Prostate gland (tissue), 2 donors: ENCODE data around the gene EIF4G3. TPM values are rescaled to one million over a fixed set of nuclear protein-coding genes. Genes with fewer than 3 reads are reported as not detected.

Experiments used
- DNase-seq: peaks from one replicate; pipeline ENCODE4 v3.0.0-alpha.2; 2019; ENCODE audit warnings: low spot score
- H3K27ac ChIP-seq, 2 donors: fragments of 200-600 bp; sonication (generic); 2 replicates each; pipeline ENCODE4 v1.5.1; 2017 to 2019
- H3K27me3 ChIP-seq: fragments of 200-600 bp; sonication (generic); replicated peaks from 2 replicates; pipeline ENCODE4 v1.5.1; 2019; ENCODE audit not compliant: insufficient read depth
- H3K36me3 ChIP-seq, 2 donors: fragments of 200-600 bp; sonication (generic); 1 replicate in 1 of 2; 2 replicates in 1 of 2; pipeline versions ENCODE4 v1.5.1 to v1.8.1; 2017 to 2019
- H3K4me1 ChIP-seq: fragments of 200-600 bp; sonication (generic); replicated peaks from 2 replicates; pipeline ENCODE4 v1.5.1; 2019
- H3K4me3 ChIP-seq, 2 donors: fragments of 200-600 bp; sonication (generic); 2 replicates each; pipeline ENCODE4 v1.5.1; 2017 to 2019
- H3K9me3 ChIP-seq: fragments of 200-600 bp; sonication (generic); 2 replicates; pipeline ENCODE4 v1.5.1; 2017
- CTCF ChIP-seq, 4 experiments: fragments of 200-600 bp in 2 of 4; fragments of 450-650 bp in 2 of 4; sonication (generic) in 2 of 4; IDR thresholded peaks; 1 replicate in 3 of 4; 2 replicates in 1 of 4; pipeline ENCODE4 v1.5.1; 2016 to 2019; ENCODE audit warnings: antibody characterized with exemption in 4 of 4, mild to moderate bottlenecking in 2 of 4, moderate library complexity in 2 of 4
- POLR2A ChIP-seq: fragments of 450-650 bp; IDR thresholded peaks from one replicate; pipeline ENCODE4 v1.6.1; 2016; ENCODE audit warnings: antibody characterized with exemption, mild to moderate bottlenecking
- POLR2AphosphoS5 ChIP-seq: sonication (generic); formaldehyde crosslinking; IDR thresholded peaks from one replicate; pipeline ENCODE4 v1.6.1; 2017; ENCODE audit warnings: antibody characterized with exemption
- WGBS: methylation state at CpG from one replicate; pipeline ENCODE4 v1.1.5; 2018; 5-methylcytosine and 5-hydroxymethylcytosine counted together
- intact Hi-C: fragments of 100-400 bp; cut with DNase I; formaldehyde crosslinking; loops from one replicate; pipeline ENCODE4 v1.14.2; 2022
- total RNA-seq, 2 donors: library from RNA; depleted of rRNA; stranded (reverse); fragments of >200 nt; gene quantifications; one replicate each; pipeline ENCODE4 v1.1.0, GENCODE V29; 2016

EIF4G3 gene
- total RNA-seq, 2 donors from 2014 or later, result 28.3 to 81.1 TPM

DNA sequence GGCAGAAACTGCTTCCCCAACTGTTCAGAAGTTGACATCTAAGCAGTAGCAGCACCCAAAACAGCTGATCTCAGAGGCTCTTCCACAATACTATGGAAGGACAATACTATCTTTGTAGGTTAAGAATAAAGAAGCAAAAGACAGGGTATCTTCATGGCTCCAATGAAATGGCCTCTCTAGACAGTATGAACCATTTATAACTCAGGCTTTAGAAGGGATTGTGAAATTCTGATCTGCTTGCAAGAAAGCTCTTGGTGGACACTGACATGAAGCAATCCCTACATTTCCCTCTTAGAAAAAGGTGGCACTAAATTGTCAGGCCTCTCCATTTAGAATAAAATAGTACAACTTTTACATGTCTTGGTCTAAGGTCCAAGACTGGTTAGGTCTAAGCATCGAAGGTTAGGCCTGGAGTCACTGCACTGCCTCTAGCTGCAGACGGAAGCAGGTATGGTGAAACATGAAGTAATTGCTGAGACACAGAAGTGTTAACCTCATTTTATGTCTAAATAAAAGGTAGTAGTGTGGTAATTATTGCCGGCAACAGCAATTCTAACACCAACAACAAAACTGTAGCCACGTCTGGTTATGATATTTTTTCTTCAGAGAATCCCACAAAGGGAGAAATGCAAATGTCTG, 339.0 kb downstream of the EIF4G3 start:
- Histone ChIP-seq H3K4me3 (no peak overlapping the region), H3K27ac (no peak overlapping the region), H3K4me1 (no peaks in the 10 kb centered on the region), H3K9me3 (no peaks in the 10 kb centered on the region), H3K27me3 (no peaks in the 10 kb centered on the region), H3K36me3 (no peaks in the 10 kb centered on the region)
- intact Hi-C loops, result no loop called here
- 86% methylated on average over 4 of the region's 4 CpGs for WGBS
- no peak for TF ChIP-seq CTCF (IDR thresholded peaks at IDR 0.05)
- no peak for TF ChIP-seq POLR2A
- no peak for TF ChIP-seq POLR2AphosphoS5
- DNase-seq, result no peak

DNA sequence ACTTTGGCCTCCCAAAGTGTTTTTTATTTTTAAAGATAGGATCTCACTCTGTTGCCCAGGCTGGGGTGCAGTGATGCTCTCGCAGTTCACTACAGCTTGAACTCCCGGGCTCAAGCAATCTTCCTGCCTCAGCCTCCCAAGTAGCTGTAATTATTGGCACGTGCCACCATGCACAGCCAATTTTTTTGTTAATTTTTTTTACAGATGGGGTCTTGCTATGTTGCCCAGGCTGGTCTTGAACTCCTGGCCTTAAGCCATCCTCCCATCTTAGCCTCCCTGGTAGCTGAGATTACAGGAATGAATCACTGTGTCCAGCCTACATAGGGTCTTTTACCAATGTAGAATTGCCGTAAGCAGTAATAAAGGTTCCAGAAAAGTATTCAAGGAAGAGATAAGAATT, 340.5 kb downstream of the EIF4G3 start:
- intact Hi-C loops, result no loop called here
- H3K4me3 ChIP-seq, result no peak overlapping the region
- H3K4me1 ChIP-seq, result no peaks in the 10 kb centered on the region
- no peaks in the 10 kb centered on the region for H3K9me3 ChIP-seq
- TF ChIP-seq POLR2AphosphoS5 (no peak), POLR2A (no peak), CTCF (IDR thresholded peaks at IDR 0.05) (no peak)
- H3K27me3 ChIP-seq, result no peaks in the 10 kb centered on the region
- no peak for DNase-seq
- no peaks in the 10 kb centered on the region for H3K36me3 ChIP-seq
- H3K27ac ChIP-seq, result no peak overlapping the region
- WGBS, result 94% methylated on average over 4 of the region's 4 CpGs

DNA sequence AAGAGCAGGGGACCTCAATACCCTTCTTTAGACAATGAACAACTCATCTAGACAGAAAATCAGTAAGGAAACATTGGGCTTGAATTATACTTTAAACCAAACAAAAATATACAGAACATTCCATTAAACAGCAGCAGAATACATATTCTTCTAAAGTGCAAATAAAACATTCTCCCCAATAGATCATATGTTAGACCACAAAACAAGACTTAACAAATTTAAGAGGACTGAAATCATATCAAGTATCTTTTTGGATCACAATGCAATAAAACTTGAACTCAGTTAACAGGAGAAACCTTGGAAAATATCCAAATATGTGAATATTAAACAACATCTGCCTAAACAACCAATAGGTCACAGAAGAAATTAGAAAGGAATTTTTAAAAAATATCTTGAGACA, 341.9 kb downstream of the EIF4G3 start:
- DNase-seq, result no peak
- no peaks in the 10 kb centered on the region for H3K4me1 ChIP-seq
- no peaks in the 10 kb centered on the region for H3K9me3 ChIP-seq
- no peaks in the 10 kb centered on the region for H3K36me3 ChIP-seq
- H3K27ac ChIP-seq, result no peak overlapping the region
- TF ChIP-seq POLR2A, result no peak
- no peak for TF ChIP-seq CTCF (IDR thresholded peaks at IDR 0.05)
- TF ChIP-seq POLR2AphosphoS5, result no peak
- intact Hi-C loops, result no loop called here
- H3K27me3 ChIP-seq, result no peaks in the 10 kb centered on the region
- no peak overlapping the region for H3K4me3 ChIP-seq

- H3K4me3 ChIP-seq, result no peak overlapping the region
These were observed 342.5 kb downstream of the EIF4G3 start for GRCh38 chr1:20834192-20834591.

More at GRCh38 chr1:20834192-20834591, 342.5 kb downstream of the EIF4G3 start:
- WGBS, result 97% methylated on average over 1 of the region's 1 CpG
- no peaks in the 10 kb centered on the region for H3K36me3 ChIP-seq
- no peaks in the 10 kb centered on the region for H3K27me3 ChIP-seq
- H3K9me3 ChIP-seq, result no peaks in the 10 kb centered on the region
- H3K4me1 ChIP-seq, result no peaks in the 10 kb centered on the region
- no peak for TF ChIP-seq POLR2AphosphoS5
- TF ChIP-seq CTCF (IDR thresholded peaks at IDR 0.05), result no peak
- TF ChIP-seq POLR2A, result no peak
- H3K27ac ChIP-seq, result no peak overlapping the region
- DNase-seq, result no peak
- intact Hi-C loops, result no loop called here
